ENCODE data around the gene GATC. TPM values are rescaled to one million over a fixed set of nuclear protein-coding genes. Genes with fewer than 3 reads are reported as not detected.
"Not testable (repeated sequence)": the region's sequence is repeated elsewhere in the genome, so short reads cannot be mapped to it uniquely, and the experiment has no call there.

Gene GATC
- total RNA-seq, 1 experiment from 2014 or later: 17.7 TPM

DNA sequence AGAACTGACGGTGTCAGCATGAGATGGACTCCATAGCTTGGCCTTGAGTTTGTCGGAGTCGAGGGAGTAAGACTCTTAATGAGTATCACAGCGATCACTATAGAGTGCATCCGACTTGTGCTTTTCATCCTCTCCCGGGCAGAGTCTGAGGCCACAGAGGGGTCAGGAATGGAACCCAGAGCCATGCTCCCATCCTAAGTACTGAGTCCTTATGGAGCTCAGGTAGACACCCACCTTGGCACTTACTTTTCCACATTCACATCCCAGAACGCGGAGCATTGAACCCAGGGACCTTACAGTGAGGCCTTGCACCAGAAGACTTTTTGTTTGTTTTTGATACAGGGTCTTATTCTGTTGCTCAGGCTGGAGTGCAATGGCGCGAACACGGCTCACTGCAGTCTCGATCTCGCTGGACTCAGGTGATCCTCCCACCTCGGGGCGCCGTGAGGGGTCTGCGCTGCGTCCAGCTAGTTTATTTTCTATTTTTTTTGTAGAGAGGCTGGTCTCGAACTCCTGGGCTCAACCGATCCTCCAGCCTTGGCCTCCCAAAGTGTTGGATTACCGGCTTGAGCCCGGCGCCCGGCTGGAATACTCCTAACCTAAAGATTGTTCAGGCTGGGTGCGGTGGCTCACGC lies 24.0 kb downstream of the GATC start:
- DNase-seq (ENCODE audit: low read depth): peak; percentile 27

DNA sequence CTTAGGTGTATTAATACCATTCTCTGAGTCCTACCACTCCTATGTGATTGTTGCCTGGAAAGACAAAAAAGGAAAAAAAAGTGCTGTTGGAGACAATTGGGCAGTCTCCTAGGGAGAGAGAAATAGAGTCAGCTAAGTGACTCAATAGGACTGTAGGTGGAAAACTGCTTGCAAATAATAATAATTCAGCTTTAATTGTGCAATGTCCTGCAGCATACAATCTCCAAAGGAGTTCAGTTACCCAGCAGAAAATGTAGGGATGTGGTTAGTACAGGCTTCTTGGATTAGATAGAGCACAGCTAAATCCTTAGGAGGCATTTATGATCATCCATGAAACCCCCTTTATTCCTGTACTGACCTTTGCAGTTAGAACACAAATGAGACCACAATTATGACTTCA lies 26.3 kb downstream of the GATC start:
- DNase-seq (ENCODE audit: low read depth): no peak

DNA sequence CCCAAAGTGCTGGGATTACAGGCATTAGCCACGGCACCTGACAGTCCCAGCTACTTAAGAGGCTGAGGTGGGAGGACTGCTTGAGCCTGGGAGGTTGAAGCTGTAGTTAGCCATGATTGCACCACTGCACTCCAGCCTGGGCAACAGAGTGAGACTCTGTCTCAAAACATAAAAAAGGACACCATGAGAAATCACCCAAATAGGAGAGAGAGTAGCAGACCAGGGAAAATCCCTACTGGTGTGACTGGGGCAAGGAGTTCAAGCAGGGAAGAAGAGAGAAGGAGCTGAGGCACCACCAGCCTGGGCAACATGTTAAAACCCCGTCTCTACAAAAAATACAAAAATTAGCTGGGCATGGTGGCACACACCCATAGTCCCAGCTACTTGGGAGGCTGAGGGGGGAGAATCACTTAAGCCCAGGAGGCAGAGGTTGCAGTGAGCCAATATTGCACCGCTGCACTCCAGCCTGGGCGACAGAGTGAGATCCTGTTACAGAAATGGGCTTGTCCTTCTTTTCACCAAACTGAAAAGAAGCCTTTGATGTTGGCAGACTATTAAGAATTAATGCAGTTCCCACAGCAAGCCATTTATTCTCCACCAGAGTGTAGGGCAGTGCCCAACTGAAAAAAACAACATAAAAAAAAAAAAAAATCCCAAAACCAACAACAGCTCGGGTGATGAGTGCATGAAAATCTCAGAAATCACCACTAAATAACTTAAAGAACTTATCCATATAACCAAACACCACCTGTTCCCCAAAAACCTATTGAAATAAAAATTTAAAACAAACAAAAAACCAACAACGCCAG lies 27.8 kb downstream of the GATC start:
- DNase-seq (ENCODE audit: low read depth): no peak

DNA sequence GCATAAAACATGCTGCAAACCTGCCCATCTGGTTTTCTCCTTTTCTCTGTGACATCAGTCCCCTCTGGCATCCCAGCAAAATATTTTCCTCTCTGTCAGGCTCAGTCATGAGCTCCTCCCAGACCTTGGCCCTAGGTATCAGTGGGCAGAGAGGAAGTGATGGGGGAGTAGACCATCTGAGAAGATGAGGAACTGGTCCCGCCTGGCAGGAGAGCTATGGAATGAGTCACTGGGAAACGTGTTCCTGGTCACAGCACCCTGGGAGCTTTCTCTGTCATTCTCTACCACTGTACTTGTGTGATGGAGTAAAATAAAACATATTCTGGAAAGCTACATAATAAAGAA lies 28.3 kb downstream of the GATC start:
- DNase-seq (ENCODE audit: low read depth): peak; percentile 87

DNA sequence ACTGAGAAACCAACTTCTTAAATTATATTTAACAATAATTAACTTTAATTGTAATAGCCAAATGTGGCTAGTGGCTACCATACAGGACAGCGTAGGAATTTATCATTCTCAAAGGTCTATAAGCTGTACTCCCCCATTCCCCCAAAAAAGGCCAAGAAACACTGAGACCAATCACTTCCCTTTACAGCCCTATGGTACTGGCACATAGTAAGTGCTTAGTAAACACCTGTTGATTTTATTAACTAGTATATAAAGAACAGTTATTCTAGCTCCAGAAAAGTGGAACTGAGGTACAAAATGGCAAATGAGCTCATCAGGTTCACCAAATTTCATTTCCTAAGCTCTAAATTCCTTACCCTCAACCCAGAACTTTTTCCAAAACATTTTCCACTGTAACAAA lies 29.4 kb downstream of the GATC start:
- no peak for DNase-seq (ENCODE audit: low read depth)

DNA sequence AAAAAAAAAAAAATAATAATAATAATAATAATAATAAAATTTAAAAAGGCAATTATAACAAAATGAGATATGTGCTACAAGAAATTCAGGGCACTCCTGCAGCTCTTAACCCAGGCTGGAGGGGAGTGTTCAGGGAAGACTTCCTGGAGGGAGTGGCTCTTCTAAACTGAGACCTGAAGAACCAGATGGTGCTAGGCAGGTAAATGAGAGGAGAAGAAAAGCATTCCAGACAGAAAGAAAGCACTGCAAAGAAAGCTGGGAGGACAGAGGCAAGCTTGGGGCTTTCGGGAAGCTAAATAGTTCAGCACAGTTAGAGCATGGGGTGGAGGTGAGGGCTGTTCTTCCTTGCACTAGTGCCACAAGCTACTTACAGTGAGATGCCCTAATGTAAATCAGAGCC lies 33.2 kb downstream of the GATC start:
- no peak for DNase-seq (ENCODE audit: low read depth)

DNA sequence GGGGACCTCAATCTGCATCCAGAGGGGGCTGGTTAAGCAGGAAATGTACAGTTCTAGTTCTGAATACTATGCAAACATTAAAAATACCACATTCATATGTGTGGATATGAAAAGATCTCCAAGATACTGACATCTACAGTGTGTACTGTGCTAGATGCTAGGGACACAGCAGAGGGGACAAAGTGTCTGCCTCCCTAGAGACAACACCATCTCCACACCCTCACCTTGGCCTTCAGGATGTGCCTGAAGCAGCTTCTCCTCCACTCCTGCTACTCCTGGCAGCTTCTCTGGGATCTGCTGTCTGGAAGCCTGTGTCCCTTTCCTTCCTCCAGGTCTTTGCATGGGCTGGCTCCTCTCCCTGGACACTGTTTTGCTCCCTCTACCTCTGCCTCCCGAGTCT lies 34.0 kb downstream of the GATC start:
- no peak for DNase-seq (ENCODE audit: low read depth)

DNA sequence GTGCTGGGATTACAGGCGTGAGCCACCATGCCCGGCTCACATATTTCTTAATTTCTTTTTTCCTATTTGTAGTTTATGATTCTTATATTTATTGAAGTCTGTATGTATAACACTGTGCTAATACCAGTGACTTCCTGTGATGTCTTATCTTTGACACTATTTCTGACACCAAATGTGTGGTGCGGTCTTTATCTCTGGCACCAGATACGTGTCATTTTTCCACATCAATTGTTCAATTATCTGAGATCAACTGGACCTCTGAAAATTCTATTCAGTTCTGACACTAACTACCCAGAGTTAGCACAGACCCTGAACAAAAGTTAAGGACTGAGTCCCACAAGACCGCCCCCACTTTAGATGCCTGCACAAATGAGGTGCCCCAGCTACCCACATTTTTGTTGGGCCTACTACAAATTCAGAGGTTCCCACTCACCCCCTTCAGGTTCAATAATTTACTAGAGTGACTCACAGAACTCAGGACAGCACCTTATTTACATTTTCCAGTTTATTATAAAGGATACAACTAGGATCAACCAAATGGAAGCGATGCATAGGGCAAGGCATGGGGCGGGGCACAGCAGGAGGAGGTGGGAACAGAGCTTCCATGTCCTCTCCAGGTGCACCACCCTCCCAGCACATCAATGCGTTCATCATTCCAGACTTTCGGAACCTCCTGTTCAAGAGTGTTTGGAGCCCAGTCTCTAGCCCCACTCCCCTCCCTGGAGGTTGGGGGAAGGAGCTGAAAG lies 35.0 kb downstream of the GATC start:
- no peak for DNase-seq (ENCODE audit: low read depth)

DNA sequence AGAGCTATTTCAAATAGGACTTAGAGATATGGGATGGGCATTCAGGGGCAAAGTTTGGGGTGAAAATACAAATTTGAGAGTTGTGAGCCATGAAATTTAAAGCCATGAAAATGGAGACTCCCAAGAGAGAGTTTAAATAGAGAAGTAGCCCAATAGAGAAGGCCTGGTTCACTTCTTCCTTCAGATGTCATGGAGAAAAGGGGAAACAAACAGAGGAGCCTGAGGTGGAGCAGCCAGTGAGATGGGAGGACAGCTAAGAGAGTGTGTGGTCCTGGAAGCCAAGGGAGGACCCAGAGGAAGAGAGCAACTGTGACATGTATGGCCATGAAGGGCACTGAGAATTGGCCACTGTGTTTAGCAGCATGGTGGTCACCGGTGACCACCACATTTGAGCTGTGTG lies 37.4 kb downstream of the GATC start:
- no peak for DNase-seq (ENCODE audit: low read depth)

DNA sequence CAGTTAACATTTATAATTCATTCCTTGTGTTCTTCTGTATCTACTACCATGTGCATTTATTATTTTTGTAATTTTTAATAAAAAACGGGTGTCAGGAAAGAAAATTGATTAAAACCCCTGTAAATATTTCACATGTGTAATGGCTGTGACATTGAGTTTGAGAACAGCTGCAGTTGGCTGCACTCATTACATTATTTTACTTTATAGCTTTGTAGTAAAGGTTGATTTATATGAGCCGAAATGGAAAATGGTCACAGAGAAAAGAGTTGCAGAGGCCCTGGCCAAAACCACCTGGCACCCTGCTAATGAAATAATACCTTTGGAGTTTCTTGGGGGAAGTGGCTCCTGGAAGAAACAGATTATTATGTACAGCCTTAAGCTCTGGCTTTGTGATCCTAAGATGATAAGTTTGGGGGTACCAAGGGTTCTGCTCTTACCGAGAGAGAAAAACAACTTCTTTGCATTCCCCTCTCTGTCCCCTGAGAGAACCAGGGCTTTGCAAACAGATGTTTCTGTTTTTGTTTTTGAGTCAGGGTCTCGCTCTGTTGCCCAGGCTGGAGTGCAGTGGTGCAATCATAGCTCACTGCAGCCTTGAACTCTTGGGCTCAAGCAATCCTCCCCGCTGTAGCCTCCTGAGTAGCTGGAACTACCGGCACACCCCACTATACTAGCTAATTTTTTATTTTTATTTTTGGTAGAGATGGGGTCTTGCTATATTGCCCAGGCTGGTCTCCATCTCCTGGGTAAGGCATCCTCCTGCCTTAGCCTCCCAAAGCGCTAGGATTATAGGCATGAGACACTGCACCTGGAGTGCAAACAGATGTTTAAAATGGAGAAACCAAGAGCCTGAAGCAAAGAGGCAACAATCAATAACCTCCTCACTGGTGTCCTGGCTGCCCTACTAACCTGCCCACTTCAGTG lies 40.0 kb downstream of the GATC start:
- no peak for DNase-seq (ENCODE audit: low read depth)

DNA sequence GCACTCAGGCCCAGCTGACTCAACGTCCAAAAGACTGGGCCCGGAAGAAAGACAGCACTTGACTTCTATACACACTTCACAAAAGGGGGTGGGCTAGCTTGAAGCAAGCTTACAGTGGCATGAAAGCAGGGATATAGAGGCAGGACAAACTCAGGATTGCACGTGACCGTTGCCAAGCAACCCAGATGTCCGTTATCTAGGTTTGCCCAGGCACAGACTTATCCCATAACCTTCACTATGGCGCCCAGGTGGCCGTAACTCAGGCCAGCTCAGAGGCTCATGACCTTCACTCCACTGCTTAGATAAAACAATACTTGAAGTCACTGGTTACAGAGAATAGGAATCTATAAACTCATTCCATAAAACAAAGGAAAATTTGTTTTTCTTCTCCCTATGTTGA lies 41.3 kb downstream of the GATC start:
- not testable (repeated sequence) for DNase-seq (ENCODE audit: low read depth)

DNA sequence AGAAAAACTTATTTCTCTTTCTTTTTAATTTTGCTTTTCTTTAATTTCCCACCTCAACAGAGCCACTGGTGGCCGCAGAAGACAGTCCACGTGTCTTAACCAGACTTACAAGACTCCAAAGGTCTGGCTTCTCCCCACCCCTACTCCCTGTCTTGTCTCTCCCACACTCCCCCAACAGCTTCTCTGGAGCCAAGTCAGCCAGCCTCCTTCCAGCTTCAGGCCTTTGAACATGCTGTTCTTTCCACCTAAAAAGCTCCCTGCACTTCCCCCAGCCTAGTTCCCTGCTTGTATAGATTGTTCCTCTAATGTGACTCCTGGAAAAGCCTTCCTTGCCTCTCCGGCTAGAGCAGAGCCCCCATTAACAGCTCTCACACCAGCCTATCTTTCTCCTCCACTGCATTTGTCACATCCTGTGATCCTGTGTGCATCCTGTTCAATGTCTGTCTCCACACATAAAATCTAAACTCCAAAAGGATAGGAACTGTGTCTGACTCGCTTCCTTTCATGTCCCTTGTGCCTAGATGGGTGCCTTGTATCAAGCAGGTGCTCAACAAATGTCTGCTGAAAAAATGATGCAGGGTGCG lies 41.9 kb downstream of the GATC start:
- DNase-seq (ENCODE audit: low read depth): no peak

DNA sequence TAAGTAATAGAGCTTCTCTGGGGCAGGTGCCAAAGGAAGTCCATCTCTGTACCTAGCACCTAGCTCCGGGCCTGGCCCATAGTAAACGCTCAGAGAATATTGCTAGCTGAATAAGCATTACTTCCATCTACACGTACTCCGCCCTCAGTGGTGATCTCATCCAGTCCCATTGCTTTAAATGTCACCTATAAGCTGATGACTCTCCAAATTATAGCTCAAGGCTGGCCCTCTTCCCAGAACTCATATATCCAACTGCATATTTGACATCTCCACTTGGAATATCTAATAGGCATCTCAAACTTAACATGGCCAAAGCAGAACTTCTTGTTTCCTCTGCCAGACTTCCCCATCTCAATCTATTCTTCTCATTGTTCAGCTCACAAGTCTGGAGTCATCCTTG lies 42.8 kb downstream of the GATC start:
- DNase-seq (ENCODE audit: low read depth): no peak

DNA sequence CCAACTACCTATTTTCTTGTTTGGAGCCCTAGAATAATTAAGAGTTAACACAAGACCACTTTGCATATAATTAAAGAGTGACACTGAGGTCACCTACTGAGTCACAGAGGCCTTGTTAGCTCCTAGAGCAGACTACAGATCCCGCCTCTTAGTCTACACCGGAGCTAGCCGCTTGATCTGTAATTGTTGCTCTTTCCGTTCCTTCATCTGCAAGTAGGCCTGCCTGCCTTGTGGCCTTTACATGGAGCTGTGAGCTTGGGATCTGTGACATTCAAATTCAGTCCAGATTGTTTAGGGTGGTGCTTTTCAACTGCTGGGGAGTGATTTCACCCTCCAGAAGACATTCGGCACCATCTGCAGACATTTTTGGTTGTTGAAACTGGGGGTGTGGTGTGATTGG lies 44.1 kb downstream of the GATC start:
- DNase-seq (ENCODE audit: low read depth): no peak

DNA sequence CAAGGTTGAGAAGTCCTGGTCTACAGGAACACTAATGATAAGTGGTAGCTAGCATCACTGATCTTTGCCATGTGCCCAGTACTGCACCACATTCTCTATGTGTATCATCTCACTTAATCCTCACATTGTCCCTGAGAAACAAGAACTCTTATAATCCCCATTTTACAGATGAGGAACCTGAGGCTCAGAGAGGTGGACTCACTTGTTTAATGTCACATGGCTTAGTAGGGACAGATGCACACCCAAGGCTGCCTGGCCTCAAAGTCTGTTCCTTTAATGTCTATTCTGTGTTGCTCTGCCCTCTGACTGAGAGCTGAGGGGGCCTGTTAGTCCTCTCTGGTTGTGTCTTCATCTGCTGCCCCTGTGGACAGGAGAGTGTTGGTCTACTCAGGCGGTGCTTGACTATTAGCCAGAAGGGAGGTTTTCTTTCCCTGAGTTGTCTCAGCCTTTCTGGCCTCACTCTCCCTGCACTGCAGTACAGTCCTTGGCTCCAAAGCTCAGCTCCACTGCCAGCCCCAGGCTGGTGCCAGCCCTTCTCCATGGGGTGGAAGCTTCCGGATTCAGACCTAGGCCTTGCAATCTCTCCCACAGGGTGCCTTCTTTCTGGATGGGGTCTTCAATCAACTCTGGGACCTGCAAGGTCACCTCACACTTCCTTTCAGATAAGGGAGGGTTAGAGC lies 44.7 kb downstream of the GATC start:
- no peak for DNase-seq (ENCODE audit: low read depth)

DNA sequence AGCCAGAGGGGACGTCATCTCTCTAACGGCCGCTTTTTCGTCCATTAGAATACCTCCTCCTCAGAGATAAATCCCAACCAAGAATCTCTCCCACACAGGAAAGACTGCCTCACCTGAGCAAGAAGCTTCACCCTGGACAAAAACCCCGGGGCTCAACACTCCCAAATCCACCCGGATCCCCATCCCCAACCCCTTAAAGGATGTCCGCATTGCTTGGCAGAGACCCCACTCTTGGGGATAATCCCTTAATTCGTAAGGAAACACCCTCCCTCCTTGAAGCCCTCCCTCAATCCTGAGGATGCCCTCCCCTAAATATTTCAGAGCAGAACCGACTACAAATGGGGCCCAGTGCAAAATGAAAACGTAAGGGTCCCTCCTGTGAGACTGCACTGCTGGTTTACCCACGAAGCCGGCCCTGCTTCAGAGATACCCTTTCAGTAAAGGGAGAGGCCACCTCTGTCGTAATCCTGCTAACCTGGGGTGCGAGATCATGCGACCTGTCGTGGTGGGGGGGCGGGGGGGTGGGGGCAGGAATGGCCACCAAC lies 49.0 kb downstream of the GATC start:
- no peak for DNase-seq (ENCODE audit: low read depth)

DNA sequence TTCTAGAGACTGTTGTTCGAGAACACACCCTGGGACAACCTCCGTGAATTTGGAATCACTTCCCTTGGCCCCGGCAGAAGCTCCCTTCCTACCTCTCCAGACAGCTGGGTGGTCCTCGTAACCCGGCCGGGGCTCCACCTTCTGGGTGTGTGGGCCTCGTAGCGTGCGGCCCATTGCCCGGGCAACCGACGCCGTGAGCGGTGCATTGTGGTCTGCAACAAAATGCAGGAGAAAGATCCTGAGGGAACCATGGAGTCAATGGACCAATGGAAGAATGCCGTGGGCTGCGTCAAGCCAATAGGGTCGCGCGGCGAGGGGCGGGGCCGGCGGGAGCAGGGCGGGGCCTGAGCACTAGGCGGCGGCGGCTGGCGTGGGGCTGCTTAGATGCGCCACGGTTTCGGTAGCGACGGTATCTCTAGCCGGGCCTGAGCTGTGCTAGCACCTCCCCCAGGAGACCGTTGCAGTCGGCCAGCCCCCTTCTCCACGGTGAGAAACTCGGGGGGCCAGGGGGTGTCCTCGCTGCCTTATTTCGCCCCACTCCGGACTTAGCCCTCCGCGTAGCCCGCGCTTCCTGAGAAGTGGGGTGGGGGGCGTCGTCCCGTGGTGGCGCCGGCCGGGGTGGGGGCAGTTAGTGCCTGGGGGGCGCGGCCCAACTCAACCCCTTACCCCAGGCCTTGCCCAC lies 49.6 kb downstream of the GATC start, which contains the start of gene DYNLL1:
TSS of gene DYNLL1 (plus strand) at position 383 of the 682 bp plus-strand sequence. CDS start 309 bp downstream, outside the sequence.
- peak; percentile 92 for DNase-seq (ENCODE audit: low read depth)

DNA sequence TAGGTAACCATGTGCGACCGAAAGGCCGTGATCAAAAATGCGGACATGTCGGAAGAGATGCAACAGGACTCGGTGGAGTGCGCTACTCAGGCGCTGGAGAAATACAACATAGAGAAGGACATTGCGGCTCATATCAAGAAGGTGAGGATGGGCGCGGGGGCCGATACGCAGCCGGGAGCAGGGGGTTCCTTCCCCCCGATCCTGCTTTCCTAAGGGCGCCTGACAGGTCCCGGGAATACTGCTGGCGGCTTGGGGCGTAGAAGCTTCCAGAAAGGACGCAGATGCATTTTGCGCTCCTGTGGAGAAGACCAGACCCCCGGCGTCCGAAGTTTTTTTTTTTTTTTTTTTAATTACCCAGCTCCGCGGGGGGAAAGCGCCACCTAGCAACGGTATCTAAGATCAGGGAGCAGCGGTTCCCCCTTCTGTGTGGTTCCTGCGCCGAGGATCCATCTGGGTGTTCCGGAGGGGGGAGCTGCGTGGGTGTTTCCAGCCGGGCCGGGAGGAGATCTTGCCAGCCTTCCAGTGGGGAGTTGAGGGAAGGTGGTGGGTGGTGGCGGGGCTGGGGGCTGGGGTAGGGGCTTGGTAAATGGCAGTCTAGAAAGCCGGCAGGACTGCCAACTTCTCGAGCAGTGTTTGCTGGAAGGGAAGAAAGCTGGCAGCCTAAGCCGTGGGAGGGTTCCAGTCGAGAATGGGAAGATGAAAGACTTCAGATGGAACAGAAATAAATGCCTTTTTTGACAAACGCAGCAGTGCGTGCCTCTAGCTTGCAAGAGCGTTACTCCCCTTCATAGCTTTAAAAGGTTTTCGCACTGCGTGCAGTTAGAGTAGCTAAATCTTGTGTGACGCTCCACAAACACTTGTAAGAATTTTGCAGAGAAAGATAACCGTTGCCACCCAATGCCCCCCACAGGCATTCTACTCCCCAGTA lies 50.4 kb downstream of the GATC start:
- peak; percentile 59 for DNase-seq (ENCODE audit: low read depth)

All from RPMI7951 (cell line).